NCI-H1048 (cell line): ENCODE results near the gene REG1B.
"Not testable (repeated sequence)": the region's sequence is repeated elsewhere in the genome, so short reads cannot be mapped to it uniquely, and the experiment has no call there.

Experiments used
- DNase-seq: peaks from one replicate; lab custom pipeline; 2025; lab: John Stamatoyannopoulos, UW

Gene REG1B

GRCh38 chr2:79084495-79085135 lies 3.2 kb downstream of the REG1B start:
- no peak for DNase-seq

DNA sequence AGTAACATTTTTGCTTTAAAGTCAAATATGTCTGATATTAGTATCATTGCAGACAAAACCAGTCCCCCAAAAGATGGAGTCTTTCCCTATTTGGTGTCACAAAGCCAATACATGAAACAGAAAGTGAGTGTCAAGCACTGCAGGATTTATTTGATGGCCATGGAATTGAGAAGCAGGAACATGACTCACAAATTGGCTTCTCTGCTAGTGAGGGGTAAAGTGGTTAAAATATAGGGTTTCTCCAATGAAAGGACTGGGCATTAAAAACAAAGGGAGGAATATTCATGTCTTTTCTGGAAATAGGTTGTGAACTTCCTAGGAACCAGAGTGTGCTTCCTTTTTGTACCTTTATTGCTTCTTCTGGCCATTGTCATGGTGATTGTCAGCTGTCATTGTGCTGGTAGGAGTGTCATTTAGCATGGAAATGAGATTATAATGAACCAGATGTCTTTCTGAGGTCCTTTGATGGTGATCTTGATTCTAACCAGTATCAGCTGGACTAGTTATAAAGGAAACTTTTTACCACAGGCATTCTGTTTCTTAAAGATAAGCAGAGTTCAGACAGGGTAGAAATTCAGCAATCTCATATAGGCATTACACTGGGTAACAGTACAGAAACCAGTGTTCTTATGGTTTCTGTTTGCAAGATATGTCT lies 4.1 kb downstream of the REG1B start:
- no peak for DNase-seq

GRCh38 chr2:79082987-79083386 lies 4.8 kb downstream of the REG1B start:
- no peak for DNase-seq

DNA sequence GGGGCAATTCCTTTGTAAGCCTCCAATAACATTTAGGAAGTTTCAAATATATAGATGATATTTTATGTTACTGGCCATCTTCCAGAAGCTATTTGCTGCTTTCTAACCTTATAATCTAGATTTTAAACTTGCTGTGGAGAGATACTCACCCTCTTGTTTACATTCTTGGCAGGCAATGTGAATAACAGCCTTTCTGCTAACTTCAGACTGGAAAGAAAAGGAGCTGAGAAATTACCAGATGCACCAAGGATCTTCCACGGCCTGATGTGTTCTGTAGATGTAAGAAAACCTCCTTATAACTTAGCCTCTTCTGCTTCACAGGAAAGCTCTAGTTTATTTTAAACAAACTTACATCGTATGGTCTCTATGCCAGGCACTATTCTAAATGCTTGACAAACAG lies 16.7 kb downstream of the REG1B start:
- DNase-seq, result no peak

DNA sequence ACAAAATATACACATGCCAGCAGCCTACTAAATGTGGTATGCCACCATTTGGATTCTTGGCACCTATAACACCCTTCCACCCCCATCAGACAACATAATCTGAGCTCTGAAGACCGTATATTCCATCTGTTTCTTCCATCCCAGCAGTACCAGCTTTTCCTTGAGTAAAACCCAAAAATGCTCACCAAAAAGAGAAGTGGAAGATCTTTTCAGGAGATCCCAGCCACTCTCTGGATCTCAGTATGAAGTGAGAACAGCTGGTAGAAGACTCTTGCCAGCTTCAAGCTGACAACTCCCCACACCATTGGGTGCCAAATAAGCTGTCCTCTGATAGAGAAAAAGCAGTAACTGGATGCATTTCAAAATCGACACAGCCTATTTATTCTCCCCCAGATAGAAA lies 22.6 kb downstream of the REG1B start:
- no peak for DNase-seq

DNA sequence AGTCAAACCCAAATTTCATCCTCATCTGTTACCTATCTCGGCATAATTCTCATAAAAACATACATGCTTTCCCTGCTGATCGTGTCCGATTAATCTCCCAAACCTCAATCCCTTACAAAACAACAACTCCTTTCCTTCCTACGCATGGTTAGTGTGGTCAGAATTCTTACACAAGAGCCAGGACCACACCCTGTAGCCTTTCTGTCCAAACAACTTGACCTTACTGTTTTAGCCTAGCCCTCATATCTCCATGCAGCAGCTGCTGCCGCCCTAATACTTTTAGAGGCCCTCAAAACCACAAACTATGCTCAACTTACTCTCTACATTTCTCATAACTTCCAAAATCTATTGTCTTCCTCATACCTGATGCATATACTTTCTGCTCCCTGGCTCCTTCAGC lies 33.0 kb downstream of the REG1B start:
- DNase-seq, result not testable (repeated sequence)

GRCh38 chr2:79053486-79053885 lies 34.3 kb downstream of the REG1B start:
- not testable (repeated sequence) for DNase-seq

DNA sequence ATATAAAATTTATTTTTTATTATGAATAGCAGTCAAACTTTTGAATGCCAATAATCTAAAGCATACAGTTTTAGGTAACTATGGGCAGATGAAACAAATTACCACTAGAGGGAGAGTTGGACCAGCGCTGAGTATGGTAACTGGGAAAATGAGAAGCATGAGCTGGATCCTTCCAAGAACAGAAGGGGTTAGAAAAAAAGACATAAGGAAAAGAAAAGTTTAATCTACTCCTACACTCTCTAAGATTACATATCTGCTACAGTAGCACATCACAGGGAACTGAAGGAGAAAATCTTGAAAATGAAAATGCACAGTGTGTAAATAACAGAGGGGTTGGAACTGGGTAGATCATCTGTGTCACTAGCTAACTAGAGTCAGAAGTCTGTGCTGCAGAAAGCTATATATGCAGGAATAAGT lies 46.8 kb downstream of the REG1B start:
- DNase-seq, result no peak

DNA sequence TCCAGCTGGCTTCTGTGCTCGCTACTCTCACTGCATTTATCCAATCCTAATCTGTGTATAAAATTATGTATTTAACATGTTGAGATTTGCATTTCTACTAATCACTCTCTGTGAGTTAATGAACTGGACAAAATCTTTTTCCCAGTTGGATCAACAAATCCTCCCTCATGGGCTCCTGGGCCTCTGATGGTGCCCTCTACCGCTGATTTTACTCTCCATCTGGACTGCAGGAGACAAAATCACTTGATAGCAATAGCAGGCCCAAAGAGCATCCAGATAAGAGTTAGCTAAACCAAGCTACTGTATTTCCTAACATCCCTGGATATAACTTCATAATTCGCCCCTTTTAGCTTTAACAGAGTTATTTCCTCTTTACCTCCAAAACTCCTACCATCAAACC lies 47.8 kb downstream of the REG1B start:
- DNase-seq, result no peak
